Measurements from ENCODE around the gene SLF2.

SLF2 gene

GRCh38 chr10:100902622-100903021, 10.1 kb upstream of the SLF2 start:
- no peak overlapping the region for H3K4me3 ChIP-seq (ENCODE audit: insufficient read length, low read depth)
- no peaks in the 10 kb centered on the region for H3K4me1 ChIP-seq (ENCODE audit: insufficient read depth, insufficient read length)
- H3K36me3 ChIP-seq (ENCODE audit: insufficient read depth, insufficient read length, low read length), result no peaks in the 10 kb centered on the region
- no peaks in the 10 kb centered on the region for H3K27me3 ChIP-seq (ENCODE audit: insufficient read depth, insufficient read length)
- no peaks in the 10 kb centered on the region for H3K9me3 ChIP-seq (ENCODE audit: insufficient read depth, low read length)
- TF ChIP-seq SUZ12 (IDR thresholded peaks at IDR 0.05; ENCODE audit: extremely low read depth, insufficient read depth, insufficient read length), result no peak
- no peak for TF ChIP-seq YY1 (IDR thresholded peaks at IDR 0.05; ENCODE audit: insufficient read depth, insufficient read length)
- no peak for TF ChIP-seq ZNF274 (IDR thresholded peaks at IDR 0.05; ENCODE audit: low read depth, low read length)
- no peak for DNase-seq (ENCODE audit: low read depth, low spot score)
- no peak overlapping the region for H3K9ac ChIP-seq (ENCODE audit: insufficient read length, low read depth)

GRCh38 chr10:100904917-100905316, 7.8 kb upstream of the SLF2 start:
- no peak overlapping the region for H3K9ac ChIP-seq (ENCODE audit: insufficient read length, low read depth)
- no peaks in the 10 kb centered on the region for H3K4me1 ChIP-seq (ENCODE audit: insufficient read depth, insufficient read length)
- no peak for DNase-seq (ENCODE audit: low read depth, low spot score)
- H3K4me3 ChIP-seq (ENCODE audit: insufficient read length, low read depth), result no peak overlapping the region
- no peaks in the 10 kb centered on the region for H3K36me3 ChIP-seq (ENCODE audit: insufficient read depth, insufficient read length, low read length)
- H3K9me3 ChIP-seq (ENCODE audit: insufficient read depth, low read length), result no peaks in the 10 kb centered on the region
- no peaks in the 10 kb centered on the region for H3K27me3 ChIP-seq (ENCODE audit: insufficient read depth, insufficient read length)
- TF ChIP-seq SUZ12 (IDR thresholded peaks at IDR 0.05; ENCODE audit: extremely low read depth, insufficient read depth, insufficient read length), result no peak

- DNase-seq (ENCODE audit: low read depth, low spot score), result no peak
- no peaks in the 10 kb centered on the region for H3K9me3 ChIP-seq (ENCODE audit: insufficient read depth, low read length)
- no peaks in the 10 kb centered on the region for H3K27me3 ChIP-seq (ENCODE audit: insufficient read depth, insufficient read length)
- H3K9ac ChIP-seq (ENCODE audit: insufficient read length, low read depth), result no peak overlapping the region
- no peaks in the 10 kb centered on the region for H3K4me1 ChIP-seq (ENCODE audit: insufficient read depth, insufficient read length)
- H3K4me3 ChIP-seq (ENCODE audit: insufficient read length, low read depth), result no peak overlapping the region
- H3K36me3 ChIP-seq (ENCODE audit: insufficient read depth, insufficient read length, low read length), result no peaks in the 10 kb centered on the region
- TF ChIP-seq ZNF274 (IDR thresholded peaks at IDR 0.05; ENCODE audit: low read depth, low read length), result no peak
- no peak for TF ChIP-seq YY1 (IDR thresholded peaks at IDR 0.05; ENCODE audit: insufficient read depth, insufficient read length)
- no peak for TF ChIP-seq SUZ12 (IDR thresholded peaks at IDR 0.05; ENCODE audit: extremely low read depth, insufficient read depth, insufficient read length)
These were observed 5.6 kb upstream of the SLF2 start for GRCh38 chr10:100907175-100907574.

DNA sequence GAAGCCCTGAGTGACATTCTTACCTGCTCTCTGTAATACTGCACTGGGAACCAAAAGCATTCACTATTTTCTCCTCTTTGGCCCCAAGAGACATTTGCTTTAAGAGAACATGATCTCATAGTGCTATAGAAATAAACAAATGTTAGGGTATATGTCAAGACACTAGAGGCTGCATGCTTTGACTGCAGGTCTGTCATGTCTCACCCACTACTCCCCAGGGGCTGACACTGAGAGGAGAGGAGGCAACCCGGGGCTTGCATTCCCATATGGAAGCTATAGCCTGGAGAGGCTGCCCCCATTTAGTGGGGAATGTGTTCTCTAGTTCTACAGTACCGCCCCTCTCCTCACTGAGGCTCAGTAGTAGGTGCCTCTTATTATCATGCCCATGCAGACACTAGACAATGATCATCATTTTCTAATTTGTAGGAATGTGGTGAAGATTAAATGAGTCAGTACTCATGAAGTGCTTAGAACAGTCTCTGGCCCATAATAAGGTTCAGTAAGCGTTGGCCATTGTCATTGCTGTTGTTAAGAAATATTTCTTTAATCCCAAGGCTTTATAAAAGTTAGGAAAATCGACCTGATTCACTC, 4.9 kb upstream of the SLF2 start:
- H3K4me1 ChIP-seq (ENCODE audit: insufficient read depth, insufficient read length), result no peaks in the 10 kb centered on the region
- no peak overlapping the region for H3K9ac ChIP-seq (ENCODE audit: insufficient read length, low read depth)
- TF ChIP-seq SUZ12 (IDR thresholded peaks at IDR 0.05; ENCODE audit: extremely low read depth, insufficient read depth, insufficient read length) (no peak), ZNF274 (IDR thresholded peaks at IDR 0.05; ENCODE audit: low read depth, low read length) (no peak), YY1 (IDR thresholded peaks at IDR 0.05; ENCODE audit: insufficient read depth, insufficient read length) (no peak)
- DNase-seq (ENCODE audit: low read depth, low spot score), result no peak
- no peaks in the 10 kb centered on the region for H3K36me3 ChIP-seq (ENCODE audit: insufficient read depth, insufficient read length, low read length)
- H3K9me3 ChIP-seq (ENCODE audit: insufficient read depth, low read length), result no peaks in the 10 kb centered on the region
- no peaks in the 10 kb centered on the region for H3K27me3 ChIP-seq (ENCODE audit: insufficient read depth, insufficient read length)
- H3K4me3 ChIP-seq (ENCODE audit: insufficient read length, low read depth), result no peak overlapping the region

DNA sequence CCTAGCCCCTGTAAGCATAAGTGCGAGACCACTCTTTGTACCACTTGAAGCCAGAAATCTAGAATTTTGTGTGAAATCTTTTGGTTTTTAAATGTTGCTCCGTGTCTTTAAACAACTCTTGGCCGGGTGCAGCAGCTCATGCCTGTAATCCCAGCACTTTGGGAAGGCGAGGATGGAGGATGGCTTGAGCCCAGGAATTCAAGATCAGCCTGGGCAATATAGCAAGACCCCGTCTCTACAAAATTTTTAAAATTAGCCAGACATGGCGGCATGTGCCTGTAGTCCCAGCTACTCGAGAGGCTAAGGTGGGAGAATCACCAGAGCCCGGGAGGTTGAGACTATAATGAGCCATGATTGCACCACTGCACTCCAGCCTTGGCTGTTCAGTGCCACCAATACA, 4.4 kb upstream of the SLF2 start:
- no peak for TF ChIP-seq SUZ12 (IDR thresholded peaks at IDR 0.05; ENCODE audit: extremely low read depth, insufficient read depth, insufficient read length)
- no peak overlapping the region for H3K4me3 ChIP-seq (ENCODE audit: insufficient read length, low read depth)
- H3K4me1 ChIP-seq (ENCODE audit: insufficient read depth, insufficient read length), result no peaks in the 10 kb centered on the region
- no peaks in the 10 kb centered on the region for H3K36me3 ChIP-seq (ENCODE audit: insufficient read depth, insufficient read length, low read length)
- no peaks in the 10 kb centered on the region for H3K9me3 ChIP-seq (ENCODE audit: insufficient read depth, low read length)
- H3K27me3 ChIP-seq (ENCODE audit: insufficient read depth, insufficient read length), result no peaks in the 10 kb centered on the region
- no peak for DNase-seq (ENCODE audit: low read depth, low spot score)
- no peak overlapping the region for H3K9ac ChIP-seq (ENCODE audit: insufficient read length, low read depth)

DNA sequence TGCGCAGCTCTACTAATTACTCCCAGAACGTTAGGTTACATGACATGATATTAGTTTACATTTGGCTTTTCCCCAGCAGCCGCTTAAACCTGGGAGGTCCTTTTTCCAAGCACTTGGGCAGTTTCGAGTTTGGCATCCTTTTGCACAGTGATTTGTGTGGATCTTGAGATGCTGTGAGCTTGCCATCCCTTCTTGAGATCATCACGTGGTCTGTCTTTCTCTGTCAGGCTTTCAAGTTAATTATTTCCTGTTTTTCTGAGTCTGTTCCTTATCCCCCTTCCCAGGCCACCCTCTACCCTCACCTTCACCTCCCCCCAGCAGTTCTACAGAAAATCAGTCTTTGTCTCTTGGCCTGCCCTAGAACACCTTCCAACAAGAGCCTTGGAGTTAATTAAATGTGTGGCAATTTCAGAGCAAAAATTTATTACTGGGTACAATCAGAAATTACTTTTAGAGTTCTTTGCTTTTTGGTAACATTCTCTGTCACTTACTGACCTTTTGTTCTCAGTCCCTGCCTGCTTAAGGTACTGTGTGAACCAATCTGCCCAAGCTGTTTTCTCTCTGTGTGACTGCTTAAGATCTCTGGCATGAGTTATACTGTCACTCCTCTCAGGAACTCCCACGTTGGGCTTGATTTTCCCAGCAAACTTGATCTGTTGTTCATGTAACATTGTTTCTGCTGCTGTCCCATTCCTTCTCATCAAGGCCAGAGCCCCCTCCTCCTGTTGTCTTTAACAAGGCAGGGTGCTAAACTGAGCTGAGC, 3.1 kb upstream of the SLF2 start:
- H3K36me3 ChIP-seq (ENCODE audit: insufficient read depth, insufficient read length, low read length), result peaks cover 3% of the 10 kb centered on the region
- no peaks in the 10 kb centered on the region for H3K9me3 ChIP-seq (ENCODE audit: insufficient read depth, low read length)
- H3K9ac ChIP-seq (ENCODE audit: insufficient read length, low read depth), result no peak overlapping the region
- H3K4me3 ChIP-seq (ENCODE audit: insufficient read length, low read depth), result no peak overlapping the region
- no peaks in the 10 kb centered on the region for H3K27me3 ChIP-seq (ENCODE audit: insufficient read depth, insufficient read length)
- no peaks in the 10 kb centered on the region for H3K4me1 ChIP-seq (ENCODE audit: insufficient read depth, insufficient read length)
- TF ChIP-seq YY1 (IDR thresholded peaks at IDR 0.05; ENCODE audit: insufficient read depth, insufficient read length) (no peak), ZNF274 (IDR thresholded peaks at IDR 0.05; ENCODE audit: low read depth, low read length) (no peak), SUZ12 (IDR thresholded peaks at IDR 0.05; ENCODE audit: extremely low read depth, insufficient read depth, insufficient read length) (no peak)
- no peak for DNase-seq (ENCODE audit: low read depth, low spot score)

- H3K4me3 ChIP-seq (ENCODE audit: insufficient read length, low read depth), result no peak overlapping the region
- H3K9ac ChIP-seq (ENCODE audit: insufficient read length, low read depth), result no peak overlapping the region
These were observed 1.3 kb upstream of the SLF2 start for GRCh38 chr10:100911472-100911871.

More at GRCh38 chr10:100911472-100911871, 1.3 kb upstream of the SLF2 start:
- Histone ChIP-seq H3K9me3 (ENCODE audit: insufficient read depth, low read length) (no peaks in the 10 kb centered on the region), H3K36me3 (ENCODE audit: insufficient read depth, insufficient read length, low read length) (peaks cover 6% of the 10 kb centered on the region), H3K27me3 (ENCODE audit: insufficient read depth, insufficient read length) (no peaks in the 10 kb centered on the region), H3K4me1 (ENCODE audit: insufficient read depth, insufficient read length) (no peaks in the 10 kb centered on the region)
- no peak for TF ChIP-seq SUZ12 (IDR thresholded peaks at IDR 0.05; ENCODE audit: extremely low read depth, insufficient read depth, insufficient read length)
- DNase-seq (ENCODE audit: low read depth, low spot score), result no peak
